ENCODE results near the gene PTGFR.

The PTGFR gene

DNA sequence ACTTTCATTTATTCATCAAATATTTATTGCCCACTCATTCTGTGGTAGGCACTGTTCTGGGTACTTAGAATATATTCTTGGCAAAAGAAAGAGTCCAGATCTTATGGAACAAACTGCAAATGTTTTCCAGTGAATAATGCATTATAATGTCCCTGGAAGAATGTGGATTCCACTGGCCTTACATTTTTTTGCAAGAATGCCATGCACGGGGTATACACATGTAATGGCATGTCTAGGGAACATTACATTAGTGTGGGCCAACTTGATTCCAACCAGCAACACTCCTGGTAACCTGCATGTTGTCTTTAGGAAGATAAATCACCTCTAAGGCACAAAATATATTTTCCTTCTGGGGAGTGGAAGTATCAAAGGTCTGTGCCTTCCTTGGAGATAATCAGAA, 96.4 kb downstream of the PTGFR start:
- DNase-seq (ENCODE audit: low read depth): no peak
- no peak overlapping the region for H3K4me3 ChIP-seq (ENCODE audit: control insufficient read depth, low read depth, low read length)
- TF ChIP-seq, protein P1, sequence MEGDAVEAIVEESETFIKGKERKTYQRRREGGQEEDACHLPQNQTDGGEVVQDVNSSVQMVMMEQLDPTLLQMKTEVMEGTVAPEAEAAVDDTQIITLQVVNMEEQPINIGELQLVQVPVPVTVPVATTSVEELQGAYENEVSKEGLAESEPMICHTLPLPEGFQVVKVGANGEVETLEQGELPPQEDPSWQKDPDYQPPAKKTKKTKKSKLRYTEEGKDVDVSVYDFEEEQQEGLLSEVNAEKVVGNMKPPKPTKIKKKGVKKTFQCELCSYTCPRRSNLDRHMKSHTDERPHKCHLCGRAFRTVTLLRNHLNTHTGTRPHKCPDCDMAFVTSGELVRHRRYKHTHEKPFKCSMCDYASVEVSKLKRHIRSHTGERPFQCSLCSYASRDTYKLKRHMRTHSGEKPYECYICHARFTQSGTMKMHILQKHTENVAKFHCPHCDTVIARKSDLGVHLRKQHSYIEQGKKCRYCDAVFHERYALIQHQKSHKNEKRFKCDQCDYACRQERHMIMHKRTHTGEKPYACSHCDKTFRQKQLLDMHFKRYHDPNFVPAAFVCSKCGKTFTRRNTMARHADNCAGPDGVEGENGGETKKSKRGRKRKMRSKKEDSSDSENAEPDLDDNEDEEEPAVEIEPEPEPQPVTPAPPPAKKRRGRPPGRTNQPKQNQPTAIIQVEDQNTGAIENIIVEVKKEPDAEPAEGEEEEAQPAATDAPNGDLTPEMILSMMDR (conservative IDR thresholded peaks at IDR 0.05; ENCODE audit: control insufficient read depth, insufficient read depth, low read depth, low read length): no peak

Measured in fibroblast of mammary gland (primary cell).